Retinal pigment epithelial cell (primary cell): ENCODE results near the gene KIF14.
"Not testable (repeated sequence)": the region's sequence is repeated elsewhere in the genome, so short reads cannot be mapped to it uniquely, and the experiment has no call there.

Experiments
- DNase-seq: peaks from one replicate; pipeline ENCODE4 v3.0.0-alpha.2; 2010; ENCODE audit warnings: low read depth
- H3K4me3 ChIP-seq: 2 replicates; pipeline ENCODE4 v1.5.1; 2011; ENCODE audit warnings: mild to moderate bottlenecking, low read length, control low read depth, moderate library complexity
- CTCF ChIP-seq: conservative IDR thresholded peaks from 2 replicates; pipeline ENCODE4 v1.5.1; 2011; ENCODE audit warnings: low read depth, low read length, control low read depth, inconsistent platforms

The KIF14 gene

DNA sequence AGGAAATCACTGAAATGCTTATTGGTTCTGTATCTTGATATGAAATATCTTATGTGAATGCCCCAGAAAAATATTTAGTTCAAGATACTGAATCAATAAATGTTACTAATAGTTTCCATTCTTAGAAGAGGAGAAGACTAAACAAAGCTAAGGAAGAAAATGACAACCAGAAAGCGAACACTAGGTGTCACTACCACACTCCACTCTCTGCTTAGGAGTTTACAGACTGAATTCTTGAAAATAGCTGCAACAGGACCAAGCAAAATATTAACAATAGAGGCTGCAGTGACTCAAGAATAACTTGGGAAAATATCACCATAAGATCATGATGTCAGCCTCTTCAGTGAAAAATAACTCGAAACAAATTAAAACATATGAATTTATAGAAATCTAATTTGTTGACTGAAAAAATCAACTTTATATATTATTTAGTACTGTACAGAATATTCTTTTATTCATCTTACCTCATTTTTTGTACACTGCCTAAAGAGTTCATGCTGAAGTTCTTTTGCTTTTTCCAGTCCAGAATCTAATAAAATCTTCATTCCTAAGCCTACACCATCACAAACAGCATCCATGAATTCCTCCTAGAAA, 61.6 kb downstream of the KIF14 start:
- no peak overlapping the region for H3K4me3 ChIP-seq
- DNase-seq, result peak; percentile 17
- TF ChIP-seq CTCF, result peak; percentile 79

- peak; percentile 42 for TF ChIP-seq CTCF
- no peak for DNase-seq
- H3K4me3 ChIP-seq, result no peak overlapping the region
Measured at GRCh38 chr1:200556002-200556401, 64.5 kb downstream of the KIF14 start.

DNA sequence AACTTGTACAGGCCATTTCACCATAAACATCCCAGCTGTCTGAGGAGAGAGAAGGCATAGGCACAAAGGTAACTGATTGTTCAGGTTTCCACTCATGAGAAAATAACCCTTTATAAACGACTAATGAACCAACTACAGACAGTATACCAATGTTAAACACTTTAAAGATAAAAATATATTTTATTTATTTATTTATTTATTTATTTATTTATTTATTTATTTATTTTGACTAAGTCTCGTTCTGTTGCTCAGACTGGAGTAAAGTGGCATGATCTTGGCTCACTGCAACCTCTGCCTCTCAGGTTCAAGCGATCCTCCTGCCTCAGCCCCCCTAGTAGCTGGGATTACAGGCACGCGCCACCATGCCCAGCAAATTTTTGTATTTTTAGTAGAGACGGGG, 67.8 kb downstream of the KIF14 start:
- DNase-seq, H3K4me3 ChIP-seq: not testable (repeated sequence)

- no peak for TF ChIP-seq CTCF
- no peak overlapping the region for H3K4me3 ChIP-seq
- DNase-seq, result no peak
Measured at GRCh38 chr1:200550367-200550766, 70.2 kb downstream of the KIF14 start.

DNA sequence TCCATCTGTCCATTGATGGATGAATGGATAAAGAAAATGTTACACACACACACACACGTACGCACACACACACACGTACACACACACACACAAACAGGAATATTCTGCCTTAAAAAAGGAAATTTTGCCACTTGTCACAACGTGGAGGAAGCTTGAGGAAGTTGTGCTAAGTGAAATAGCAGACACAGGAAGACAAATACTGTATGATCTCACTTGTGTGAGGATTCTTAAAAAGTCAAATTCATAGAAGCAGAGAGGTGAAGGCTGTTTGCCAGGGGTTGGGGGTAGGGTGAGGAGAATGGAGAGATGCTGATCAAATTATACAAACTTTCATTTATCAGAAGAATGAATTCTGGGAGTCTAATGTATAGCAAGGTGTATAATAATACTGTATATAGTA, 73.2 kb downstream of the KIF14 start:
- TF ChIP-seq CTCF, result no peak
- no peak for DNase-seq

GRCh38 chr1:200546577-200546976, 74.0 kb downstream of the KIF14 start:
- H3K4me3 ChIP-seq, result no peak overlapping the region
- no peak for TF ChIP-seq CTCF
- no peak for DNase-seq

More for the DNA sequence above, 73.2 kb downstream of the KIF14 start:
- H3K4me3 ChIP-seq, result no peak overlapping the region

GRCh38 chr1:200542162-200542561, 78.4 kb downstream of the KIF14 start:
- DNase-seq, result no peak
- no peak for TF ChIP-seq CTCF
- H3K4me3 ChIP-seq, result no peak overlapping the region

- no peak for DNase-seq
- TF ChIP-seq CTCF, result no peak
- no peak overlapping the region for H3K4me3 ChIP-seq
Measured at GRCh38 chr1:200540281-200540680, 80.3 kb downstream of the KIF14 start.
